HG03378 (cell line): Measurements from ENCODE around the gene CBLN3.
"Not testable (repeated sequence)": the region's sequence is repeated elsewhere in the genome, so short reads cannot be mapped to it uniquely, and the experiment has no call there.

ENCODE experiments used
- ATAC-seq: cut with Tn5 transposase; IDR thresholded peaks from one replicate; pipeline ENCODE4 v1.9.1; 2021; ENCODE audit warnings: mild to moderate bottlenecking, moderate library complexity; ENCODE audit not compliant: unreplicated experiment

The CBLN3 gene

DNA sequence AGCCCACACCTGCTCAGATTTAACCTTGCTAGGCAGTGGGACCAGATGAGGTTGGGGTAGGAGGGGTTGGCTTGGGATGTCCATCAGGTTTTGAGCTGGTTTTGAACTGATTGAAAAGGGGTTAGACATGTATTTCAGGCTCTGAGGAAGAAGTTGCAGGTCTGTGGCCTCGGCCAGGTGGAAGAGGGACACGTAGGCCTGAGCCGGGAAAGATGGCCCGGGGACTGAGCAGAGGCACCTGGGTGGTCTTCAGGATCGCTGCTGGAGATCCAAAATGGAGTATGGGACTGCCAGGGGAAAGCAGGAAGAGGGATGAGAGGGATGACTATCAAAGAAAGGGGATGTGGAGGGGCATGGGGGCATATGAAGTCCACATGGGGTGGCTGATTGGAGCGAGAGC, 23.1 kb downstream of the CBLN3 start:
- ATAC-seq = no peak

DNA sequence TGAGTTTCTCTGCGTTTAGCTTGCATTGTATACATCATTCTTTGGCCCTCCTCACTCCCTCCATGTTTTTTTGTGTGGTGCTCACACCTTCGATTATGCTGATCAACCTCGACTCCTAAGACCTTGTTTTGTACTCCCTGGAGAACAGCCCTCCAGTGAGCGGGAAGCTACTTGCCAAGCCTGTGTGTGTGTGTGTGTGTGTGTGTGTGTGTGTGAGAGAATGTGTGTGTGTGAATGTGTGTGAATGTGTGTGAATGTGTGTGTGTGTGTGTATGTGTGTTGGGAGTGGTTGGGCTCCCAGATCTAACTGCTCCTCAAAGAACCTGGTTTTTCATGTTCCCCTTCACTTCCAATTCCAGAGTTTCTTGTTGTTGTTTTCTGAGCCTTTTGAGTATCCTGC, 24.7 kb downstream of the CBLN3 start:
- ATAC-seq = no peak

DNA sequence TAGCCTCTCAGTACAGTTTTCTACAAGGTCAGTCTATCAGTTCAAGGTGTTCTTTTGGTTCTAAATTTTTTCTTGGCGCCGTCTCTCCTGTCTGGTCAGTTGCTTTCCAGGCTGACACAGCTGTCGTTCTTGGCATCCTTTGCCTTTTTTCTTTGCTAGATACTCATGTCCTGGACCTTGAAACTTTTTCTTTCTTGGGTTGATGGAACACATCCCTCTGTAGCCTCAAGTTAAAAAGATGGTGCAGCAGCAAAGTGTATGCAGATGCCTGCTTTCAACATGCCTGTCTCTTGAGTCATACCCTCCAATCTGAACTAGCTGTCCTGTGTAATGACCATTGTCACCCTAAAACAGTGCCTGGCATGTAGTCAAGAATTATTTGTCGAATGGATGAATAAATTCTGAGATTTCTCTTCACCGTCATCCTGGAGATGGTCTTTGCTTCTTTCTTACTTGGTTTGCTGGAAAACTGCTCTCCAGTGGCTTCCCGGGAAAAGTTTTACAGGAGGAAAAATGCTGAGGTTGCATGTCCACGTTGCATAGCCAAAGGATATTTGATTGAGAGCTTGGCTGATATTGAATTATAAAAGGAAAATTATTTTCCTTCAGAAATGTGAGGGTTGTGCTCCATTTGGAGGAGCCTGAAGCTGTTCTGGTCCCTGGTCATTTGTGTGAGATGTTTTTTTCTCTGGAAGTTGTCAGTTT, 26.0 kb downstream of the CBLN3 start:
- no peak for ATAC-seq

DNA sequence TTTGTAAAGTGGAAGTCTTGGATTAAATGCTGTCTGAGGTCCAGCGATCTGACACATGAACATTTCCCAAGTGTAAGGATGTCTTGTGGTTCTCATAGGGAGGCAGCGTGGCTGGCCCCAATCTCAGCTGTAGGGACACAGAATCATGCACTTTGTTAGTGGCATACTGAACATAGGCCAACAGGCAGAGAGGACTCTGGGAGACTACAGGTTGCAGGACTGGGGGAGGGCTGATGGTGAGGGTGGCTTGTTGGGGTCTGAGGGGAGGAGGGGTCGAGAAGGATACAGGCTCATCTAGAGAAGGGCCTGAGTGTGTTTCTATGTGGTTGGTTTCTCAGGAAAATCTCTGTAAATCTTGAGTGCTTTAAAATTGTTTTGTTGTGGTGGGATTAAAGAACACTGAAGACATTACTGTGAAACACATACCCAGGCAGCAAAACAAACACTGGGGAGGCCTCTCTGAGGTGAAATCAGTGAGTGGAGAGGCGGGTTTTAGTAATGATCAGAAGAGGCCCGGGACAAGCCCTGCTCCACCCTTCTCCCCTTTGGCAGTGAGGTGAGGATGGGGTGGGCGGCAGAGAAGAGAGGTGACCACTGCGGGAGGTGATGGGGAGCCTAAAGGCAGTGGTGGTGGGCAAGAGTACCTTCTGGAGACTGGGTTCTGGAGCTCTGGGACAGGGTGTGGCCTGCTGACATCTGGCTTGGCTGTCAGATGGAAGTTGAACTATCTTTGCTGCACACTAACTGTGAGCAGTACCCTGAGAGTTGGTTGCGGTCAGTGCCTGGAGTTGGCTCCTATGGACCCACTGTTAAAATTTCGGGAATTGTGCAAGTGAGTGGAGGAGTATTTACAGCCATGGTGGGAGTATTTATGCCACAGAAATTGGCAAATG, 27.4 kb downstream of the CBLN3 start:
- ATAC-seq = no peak

DNA sequence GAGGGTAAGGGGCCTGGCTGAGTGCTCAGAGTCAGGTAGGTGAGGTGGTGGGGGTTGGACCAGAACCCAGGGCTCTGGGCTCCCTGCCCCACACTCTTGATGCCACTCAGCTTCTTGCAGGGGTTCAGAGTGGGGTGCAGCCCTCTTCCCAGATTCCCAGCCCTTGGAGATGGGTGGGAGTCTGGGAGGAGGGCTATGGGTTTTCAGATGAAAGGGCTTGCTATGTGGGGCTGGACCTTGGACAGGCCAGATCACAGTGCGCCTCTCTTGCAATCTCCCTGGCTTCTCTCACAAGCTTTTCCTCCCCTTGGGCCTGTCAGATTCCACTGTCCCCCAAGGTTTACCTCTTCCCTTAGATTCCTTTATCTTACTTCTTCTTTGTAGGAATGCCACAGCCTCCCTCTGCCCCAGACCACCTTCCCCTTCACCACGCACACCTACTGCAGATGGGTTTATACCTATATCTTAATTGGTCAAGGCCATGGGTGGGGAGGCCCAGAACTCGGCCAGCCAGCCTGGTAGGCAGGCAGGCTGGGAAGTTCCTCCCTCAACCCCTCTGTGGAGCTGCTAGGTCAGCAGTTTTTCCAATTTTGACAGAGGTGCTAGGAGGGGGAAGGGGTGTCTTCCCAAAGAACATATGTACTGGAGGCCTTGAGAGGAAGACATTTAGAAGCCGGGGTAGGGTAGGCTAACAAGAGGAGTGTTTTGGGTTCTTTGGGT, 29.3 kb downstream of the CBLN3 start:
- ATAC-seq = no peak

DNA sequence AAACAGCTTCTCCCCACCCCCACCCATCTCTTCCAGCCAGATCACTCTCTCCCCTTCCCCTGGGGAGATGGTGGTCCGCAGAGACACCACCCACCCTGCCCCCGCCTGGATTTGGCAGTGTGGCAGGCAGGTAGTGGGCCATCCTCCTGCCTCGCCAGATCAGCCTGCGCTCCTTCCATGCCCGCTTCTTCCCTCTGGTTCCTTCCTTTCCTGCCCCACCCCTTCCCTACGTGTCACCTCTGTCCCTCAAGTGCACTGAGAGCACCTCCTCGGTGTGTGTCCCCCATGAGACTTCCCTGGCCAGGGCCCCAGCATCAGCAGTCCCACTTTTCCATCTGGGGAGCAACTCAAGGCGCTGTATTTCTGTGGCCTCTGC, 30.0 kb downstream of the CBLN3 start:
- ATAC-seq = no peak

DNA sequence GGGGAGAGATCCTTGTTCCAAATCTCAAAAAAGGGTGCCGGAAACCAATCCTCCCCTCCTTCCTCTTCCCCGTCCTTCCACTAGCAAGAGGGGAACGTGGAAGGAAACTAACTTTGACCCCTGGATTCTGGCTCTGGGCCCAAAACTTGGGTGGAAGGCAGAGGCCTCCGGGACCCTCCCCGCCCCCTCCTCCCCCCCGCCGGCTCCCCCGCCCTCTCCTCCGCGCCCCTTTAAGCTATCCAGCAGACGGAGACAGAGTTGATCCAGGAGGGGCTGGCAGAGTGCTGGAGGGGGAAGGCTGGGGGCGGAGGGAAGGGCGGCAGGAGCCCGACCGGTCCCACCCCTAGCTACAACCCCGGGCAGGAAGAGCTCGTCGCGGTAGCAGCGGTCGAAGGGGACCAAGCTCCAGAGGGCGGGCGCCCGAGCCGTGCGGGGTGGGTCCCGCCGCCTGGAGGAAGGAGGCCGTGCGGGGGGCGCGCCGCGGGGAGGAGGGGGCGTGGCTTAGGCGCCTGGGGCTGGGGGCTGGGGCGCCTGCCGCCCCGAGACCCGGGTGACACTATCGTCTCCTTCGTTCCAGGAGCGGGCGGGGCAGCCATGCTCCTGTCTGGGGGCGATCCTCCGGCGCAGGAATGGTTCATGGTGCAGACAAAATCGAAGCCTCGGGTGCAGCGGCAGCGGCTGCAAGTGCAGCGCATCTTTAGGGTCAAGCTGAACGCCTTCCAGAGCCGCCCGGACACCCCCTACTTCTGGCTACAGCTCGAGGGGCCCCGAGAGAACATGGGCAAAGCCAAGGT, 30.6 kb downstream of the CBLN3 start, which contains the start of gene NYNRIN:
Gene NYNRIN, plus strand, starts transcription at position 351 of the 794 bp plus-strand sequence. Its CDS starts 244 bp downstream, at position 595.
- no peak for ATAC-seq

DNA sequence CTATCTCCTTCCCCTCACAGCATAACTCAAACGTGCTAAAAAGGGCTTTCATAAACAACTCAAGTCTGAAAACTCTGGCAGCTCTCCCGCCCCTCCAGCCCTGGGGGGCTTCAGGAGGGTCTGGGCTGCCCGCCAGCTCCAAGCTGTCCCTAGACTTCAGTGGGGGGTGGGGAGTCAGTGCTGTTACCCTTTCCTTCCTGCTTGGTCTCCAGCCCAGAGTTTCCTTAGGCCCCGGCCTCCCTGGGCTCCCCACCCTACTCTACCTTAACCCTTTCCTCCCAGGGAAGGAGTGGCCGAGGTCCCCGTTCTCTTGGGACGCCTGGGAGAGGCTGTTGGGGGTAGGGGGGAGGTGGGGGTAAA, 31.2 kb downstream of the CBLN3 start:
- ATAC-seq = no peak

DNA sequence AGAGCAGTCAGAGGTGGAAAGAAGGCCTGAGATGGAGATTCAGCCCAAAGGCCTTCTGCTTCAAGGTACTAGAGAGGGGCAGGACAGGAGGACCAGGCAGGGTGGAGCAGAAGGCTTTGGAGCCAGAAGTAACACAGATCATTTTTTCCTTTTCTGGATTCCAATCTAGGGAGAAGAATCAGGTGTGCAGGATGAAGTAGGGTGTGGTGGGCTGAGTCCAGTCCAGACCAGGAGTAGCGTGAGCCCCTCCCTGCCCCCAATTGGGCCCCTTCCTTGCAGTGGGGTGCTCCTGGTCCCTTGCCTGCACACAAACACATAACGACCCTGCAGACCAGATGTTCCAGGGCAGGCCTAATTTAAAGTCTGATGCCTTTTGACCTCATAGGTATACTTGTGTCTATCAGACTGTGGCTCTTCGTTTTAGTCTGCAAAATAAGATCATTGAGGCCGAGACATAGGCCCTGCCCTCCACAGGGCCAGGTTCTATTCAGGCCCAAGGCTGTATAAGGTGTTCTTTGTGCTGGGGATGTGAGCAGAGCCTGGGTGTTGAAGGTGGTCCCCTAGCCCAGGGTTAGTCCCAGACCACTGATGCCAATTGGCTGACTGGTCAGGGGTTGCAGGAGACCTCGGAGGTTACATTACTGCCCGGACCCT, 31.7 kb downstream of the CBLN3 start:
- no peak for ATAC-seq

DNA sequence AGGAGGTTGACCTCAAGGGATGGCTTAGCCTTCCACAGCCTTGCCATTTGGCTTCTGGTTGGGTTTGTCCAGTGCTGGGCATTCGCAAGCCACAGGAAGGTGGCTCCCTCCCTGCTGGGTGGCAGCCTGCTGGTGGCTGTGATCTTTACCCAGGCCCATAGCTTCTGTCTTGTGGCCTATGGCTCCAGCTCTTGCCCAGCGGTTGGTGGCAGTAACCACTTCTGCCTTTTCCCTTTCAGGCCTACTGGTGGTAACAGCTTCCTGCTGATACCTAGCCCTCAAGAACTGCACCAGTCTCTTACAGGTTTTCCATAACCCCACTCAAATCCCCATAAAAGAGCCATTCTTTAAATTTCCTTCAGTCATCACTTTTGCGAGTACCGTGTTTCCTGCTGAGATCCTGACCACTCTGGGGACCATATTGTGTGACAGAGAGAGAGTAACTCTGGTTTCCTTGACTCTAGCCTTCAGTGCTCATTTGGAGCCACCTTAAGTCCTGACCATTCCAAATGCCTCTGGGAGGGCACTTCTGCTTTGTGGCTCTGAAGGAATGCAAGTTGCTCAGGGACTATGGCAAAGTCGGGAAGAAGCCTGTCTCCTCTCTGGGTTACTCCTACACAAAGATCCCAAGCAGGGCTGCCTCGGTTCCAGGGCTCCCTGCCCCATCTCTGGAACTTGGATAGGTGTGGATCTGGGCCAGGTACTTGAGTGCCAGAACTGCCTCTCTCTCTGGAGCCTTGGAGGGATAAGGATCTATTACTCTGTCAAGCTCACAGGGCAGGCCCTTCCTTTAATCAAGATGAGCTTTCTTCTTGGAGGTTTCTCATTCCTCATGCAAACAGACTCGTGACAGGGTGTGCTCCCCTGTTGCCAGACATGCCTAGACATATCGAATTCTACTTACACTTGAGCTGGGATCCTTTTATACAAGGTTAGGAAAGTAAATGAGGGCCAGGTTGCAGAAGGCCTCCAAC, 33.6 kb downstream of the CBLN3 start:
- ATAC-seq = no peak

DNA sequence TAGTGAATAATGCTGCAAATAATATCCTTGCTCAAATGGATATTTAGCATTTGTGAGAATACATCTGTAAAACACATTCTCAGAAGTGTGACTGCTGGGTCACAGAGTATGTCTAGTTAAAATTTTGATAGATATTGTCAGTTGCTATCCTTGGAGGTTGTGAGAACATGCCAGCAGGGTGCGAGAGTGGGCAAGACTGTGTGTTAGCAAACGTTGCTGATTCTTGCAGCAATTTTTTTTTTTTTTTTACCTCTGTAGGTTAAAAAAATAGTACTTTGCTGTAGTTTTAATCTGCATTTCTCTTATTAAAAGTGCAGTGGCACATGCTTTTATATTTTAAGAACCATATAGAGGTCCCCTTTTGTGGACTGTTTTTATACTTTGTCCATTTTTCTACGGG, 35.2 kb downstream of the CBLN3 start:
- ATAC-seq = no peak

DNA sequence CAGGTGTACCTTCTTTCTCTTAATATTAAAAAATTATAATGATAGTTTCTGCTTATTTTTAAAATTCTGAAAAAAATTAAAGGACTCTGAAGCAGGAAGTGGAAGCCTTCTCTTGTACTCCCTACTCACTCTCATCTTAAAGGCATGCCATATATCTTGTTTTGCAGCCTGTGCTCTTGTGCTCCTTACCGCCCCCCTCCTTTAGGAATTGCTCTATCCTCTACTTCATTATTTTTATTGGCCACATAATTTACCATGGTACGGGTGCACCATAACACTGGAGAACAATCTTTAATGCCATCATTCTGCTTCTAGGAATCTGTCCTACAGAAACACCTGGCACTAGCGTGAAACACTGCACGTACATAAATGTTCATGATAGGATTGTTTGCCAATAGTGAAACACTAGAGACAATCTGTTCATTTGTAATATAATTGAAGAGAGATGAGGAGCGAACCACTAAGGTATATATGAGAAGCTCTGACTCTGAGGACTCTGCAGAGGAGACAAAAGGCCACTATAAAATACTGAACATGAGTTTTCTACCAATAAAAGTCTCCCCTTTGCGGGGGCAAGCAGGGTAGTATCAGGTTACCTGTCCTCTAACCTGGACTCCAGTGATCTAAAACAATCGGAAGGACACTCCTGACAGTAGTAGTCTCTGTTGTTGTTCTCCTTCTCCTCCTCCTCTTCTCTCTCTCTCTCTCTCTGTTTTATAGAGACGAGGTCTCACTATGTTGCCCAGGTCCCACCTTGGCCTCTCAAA, 37.0 kb downstream of the CBLN3 start:
- no peak for ATAC-seq

DNA sequence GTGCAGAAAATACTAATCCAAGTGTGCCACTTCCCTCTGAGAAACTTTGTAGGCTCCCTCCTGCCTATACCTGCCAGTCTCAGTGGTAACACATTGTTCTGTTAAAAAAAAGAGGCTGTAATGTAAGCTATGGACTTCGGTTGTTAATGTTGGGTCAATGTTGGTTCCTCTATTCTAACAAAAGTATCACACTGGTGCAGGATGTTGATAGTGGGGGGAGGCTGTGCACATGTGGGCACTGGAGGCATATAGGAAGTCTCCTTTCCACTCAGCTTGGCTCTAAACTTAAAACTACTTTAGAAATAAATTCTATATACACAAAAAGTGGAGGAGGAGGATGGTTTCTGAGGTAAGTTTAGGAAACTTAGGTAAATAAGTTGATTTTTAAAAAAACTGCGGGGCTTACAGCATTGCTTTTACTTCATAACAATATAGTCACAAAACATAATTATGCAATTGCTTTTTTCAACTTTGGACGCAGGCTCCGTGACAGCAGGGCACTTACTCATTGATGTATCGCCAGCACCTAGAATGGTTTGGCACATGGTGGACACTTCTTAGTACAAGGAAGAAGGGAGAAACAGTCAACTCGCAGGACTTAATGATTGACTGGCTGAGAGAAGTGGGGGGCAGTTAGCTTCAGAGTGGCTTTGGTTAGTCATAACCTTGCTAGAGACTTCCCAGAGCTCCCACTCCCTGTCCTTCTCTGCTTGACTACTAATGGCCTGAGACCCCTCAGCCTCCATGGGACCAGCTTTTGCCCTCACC, 38.6 kb downstream of the CBLN3 start:
- no peak for ATAC-seq

DNA sequence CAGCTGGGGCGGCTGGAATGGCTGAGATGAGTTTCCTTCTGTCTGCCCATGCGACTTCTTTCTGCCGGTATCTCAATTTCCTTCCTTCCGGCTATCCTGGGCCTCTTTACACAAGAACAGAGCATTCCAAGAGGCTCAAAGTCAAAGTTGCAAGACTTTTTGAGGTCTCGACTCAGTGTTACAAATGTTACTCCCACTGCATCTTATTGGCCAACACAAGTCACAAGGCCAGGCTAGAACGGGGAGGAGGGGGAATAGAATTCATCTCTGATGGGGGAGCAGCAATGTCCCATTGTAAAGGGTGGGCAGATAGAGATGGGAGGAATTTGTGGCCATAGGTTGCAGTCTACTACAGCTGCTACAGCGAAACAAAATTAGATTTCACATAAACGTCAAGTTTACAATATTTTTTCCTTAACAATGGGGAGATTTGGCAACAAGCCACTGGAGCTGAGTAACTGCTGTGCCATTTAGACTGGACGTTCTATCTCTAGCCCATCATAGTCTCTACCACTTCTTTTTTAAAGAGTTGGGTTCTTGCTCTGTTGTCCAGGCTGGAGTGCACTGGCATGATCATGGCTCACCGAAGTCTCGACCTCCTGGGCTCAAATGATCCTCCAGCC, 40.1 kb downstream of the CBLN3 start:
- no peak for ATAC-seq

DNA sequence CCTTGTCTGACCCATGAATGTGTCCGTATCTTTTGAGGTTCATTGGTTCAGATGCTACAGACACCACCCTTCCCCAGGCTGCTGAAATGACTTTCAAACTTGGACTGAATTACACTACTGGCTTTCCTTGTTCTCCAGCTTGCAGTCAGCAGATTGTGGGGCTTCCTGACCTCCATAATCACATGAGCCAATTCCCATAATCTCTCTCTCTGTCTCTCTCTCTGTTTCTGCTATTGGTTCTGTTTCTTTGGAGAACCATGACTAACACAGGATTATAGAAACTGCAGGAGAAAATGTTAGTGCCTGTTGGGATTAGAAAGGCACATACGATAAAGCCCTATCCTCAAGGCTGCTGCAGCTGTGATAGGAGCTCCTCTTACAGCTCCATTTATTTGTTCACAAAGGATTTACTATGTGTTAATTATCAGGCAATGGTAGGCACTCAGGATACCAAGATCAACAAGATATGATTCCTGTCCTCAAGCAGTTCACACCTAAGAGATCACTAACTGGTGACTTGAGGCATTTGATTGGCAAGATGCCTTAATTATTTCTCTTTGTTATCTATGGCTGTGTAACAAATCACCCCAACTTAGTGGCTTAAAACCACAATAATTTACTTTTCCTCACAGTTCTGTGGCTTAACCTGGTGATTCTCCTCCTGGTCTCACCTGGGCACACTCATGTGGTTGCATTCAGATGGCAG, 40.8 kb downstream of the CBLN3 start:
- no peak for ATAC-seq

DNA sequence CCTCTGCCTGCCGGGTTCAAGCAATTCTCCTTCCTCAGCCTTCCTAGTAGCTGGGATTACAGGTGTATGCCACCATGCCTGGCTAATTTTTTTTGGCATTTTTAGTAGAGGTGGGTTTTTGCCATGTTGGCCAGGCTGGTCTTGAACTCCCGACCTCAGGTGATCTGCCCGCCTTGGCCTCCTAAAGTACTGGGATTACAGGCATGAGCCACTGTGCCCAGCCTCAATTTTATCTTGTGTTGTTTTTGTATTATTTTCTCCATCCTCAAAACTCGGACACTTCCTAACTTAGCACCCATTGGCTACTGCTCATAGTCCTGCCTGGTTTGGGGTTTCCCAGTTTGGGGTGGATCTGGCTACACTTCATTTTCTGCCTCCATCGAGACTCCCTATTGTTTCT, 41.9 kb downstream of the CBLN3 start:
- ATAC-seq = not testable (repeated sequence)

DNA sequence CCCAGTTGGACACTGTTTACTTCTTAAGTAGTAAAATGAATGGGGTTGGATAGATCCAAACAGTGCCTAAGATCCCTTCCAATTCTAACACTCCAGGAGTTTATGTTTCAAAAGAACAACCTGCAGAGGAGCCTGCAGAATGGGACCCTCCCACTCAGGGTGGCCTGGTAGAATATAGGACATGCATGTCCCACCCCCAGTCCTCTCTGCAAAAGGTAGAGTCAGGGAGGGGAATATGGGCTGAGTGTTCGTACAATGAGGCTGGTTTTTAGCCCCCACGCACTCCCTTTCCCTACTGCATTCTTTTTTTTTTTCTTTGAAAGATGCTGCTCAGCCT, 42.5 kb downstream of the CBLN3 start:
- no peak for ATAC-seq
